Measurements from ENCODE around the gene ASTL.

DNA sequence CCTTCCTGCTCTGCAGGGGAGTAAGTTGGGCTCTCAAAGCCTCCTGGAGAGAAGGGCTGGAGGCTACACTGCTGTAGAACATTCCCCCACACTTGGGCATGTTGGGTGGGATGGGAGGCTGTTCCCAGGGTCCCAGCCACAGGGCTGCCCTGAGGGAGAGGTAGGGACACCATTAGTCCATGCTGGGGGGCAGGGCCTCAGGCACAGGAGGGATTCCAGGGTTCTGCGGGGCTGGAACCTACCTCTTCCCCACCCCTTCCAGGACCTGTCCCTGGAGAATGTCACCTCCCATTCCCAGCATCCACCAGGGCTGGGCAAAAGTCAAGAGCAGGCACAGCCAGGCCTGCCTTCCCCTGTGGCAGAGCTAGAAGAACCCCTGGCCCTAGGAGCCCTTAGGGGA, 15.0 kb downstream of the ASTL start:
- TF ChIP-seq, protein P1, sequence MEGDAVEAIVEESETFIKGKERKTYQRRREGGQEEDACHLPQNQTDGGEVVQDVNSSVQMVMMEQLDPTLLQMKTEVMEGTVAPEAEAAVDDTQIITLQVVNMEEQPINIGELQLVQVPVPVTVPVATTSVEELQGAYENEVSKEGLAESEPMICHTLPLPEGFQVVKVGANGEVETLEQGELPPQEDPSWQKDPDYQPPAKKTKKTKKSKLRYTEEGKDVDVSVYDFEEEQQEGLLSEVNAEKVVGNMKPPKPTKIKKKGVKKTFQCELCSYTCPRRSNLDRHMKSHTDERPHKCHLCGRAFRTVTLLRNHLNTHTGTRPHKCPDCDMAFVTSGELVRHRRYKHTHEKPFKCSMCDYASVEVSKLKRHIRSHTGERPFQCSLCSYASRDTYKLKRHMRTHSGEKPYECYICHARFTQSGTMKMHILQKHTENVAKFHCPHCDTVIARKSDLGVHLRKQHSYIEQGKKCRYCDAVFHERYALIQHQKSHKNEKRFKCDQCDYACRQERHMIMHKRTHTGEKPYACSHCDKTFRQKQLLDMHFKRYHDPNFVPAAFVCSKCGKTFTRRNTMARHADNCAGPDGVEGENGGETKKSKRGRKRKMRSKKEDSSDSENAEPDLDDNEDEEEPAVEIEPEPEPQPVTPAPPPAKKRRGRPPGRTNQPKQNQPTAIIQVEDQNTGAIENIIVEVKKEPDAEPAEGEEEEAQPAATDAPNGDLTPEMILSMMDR (IDR thresholded peaks at IDR 0.05; ENCODE audit: extremely low read depth in 1 of 2, insufficient read depth in 1 of 2, low read depth in 1 of 2, low read length in 2 of 2) = no peak
- TF ChIP-seq POLR2A (IDR thresholded peaks at IDR 0.05; ENCODE audit: low read depth, low read length) (no peak), EZH2 (IDR thresholded peaks at IDR 0.05; ENCODE audit: borderline replicate concordance, low read depth, low read length, severe bottlenecking) (no peak), POLR2AphosphoS5 (IDR thresholded peaks at IDR 0.05; ENCODE audit: insufficient read depth, low read depth, low read length) (no peak), GATA2 (IDR thresholded peaks at IDR 0.05; ENCODE audit: insufficient read depth, insufficient read length, low read depth, low read length) (no peak)
- TF ChIP-seq, protein P2, sequence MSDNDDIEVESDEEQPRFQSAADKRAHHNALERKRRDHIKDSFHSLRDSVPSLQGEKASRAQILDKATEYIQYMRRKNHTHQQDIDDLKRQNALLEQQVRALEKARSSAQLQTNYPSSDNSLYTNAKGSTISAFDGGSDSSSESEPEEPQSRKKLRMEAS (IDR thresholded peaks at IDR 0.05; ENCODE audit: insufficient read depth, insufficient read length) = no peak

All from endothelial cell of umbilical vein (primary cell).